Hematopoietic multipotent progenitor cell treated with erythropoietin and hydrocortisone succinate and interleukin-3 and kit ligand, for 15 days (in vitro differentiated cells): ENCODE data around the gene GLRA2.

Source experiments
- DNase-seq: peaks from one replicate; pipeline ENCODE4 v3.0.0-alpha.2; 2015; ENCODE audit warnings: low spot score

The GLRA2 gene

DNA sequence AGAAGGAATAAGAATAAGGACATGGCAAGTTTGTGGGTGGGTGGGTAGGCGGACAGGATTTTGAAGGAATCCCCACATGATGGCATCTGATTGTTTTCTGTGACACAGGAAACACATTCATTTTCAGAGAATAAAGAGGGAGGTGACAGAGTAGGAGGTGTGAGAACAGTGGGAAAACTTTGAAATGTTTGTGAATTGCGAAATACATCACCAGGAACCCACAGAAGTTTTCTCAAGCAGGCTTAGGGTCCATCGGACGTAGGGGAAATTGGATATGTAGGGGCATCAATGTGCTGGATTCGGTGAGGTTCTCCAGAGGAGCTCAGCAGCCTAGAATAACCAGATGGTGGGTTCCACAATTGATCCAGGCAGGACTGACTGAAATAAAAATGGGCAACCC, 171.6 kb downstream of the GLRA2 start:
- no peak for DNase-seq

DNA sequence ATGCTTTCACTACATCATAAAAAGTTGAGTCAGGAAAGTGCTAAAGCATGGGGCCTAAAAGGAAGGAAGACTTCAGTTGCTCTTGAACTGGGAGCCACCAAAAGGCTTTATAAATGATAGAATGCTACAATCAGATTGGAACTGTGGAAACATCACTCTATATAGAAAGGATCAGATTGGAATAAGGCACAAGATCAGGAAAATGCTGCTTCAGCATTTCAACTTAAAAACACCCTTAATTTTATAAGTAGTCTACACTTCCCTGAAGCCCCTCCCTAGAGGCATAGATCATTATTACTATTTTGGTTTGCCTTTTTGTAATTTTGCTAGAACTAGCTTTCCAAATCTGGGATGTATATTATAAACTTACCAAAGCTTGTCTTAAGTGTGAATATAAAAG, 172.8 kb downstream of the GLRA2 start:
- no peak for DNase-seq

DNA sequence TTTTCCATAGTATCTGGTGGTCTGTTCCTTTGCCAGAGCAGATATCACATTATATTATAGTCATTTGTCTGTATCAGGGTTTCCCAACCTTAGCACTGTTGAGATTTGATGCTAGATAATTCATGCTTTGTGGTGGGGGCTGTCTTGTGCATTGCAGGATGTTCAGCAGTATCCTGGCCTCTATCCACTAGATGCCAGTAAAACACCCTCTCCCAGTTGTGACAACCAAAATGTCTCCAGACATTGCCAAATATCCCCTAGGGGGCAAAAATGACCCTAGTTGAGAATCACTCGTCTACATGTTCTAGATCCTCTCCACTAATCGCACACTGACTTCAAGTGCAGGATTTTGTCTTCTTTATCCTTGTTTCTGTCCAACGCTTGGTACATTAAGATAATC, 182.8 kb downstream of the GLRA2 start:
- no peak for DNase-seq

DNA sequence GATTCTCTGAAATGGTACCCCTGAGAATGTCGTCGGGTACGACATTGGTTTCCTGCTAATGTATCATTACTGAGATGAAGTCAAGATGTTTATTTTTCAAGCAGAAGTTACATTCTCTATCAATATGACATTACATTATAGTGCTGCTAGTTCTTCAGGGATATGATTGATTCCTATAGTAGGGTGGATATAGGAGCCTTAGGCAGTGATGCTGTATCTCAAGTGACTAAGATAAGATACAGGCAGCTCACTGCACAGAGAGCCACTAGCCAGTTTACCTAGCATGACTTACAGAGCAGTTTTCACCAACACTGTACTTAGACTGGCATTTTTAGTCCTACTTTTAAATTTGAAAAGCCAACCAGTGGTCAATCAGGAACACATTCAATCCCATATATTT, 188.6 kb downstream of the GLRA2 start:
- no peak for DNase-seq

DNA sequence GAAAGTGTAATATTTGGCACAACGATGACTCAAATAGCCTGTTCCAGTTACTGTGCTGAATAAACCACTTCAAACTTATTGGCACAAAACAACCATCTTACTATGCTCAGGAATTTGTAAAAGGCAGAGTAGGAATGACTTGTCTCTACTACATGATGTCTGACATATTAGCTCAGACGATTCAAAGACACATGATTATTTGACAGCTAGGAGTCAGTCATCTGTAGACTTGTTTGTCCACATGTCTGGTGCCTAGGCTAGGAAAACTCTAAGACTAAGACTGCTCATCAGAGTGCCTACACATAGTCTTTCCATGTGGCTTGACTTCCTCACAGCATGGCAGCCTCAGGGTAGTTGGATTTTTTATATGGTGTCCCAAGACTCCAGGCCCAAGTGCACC, 189.1 kb downstream of the GLRA2 start:
- DNase-seq: no peak

DNA sequence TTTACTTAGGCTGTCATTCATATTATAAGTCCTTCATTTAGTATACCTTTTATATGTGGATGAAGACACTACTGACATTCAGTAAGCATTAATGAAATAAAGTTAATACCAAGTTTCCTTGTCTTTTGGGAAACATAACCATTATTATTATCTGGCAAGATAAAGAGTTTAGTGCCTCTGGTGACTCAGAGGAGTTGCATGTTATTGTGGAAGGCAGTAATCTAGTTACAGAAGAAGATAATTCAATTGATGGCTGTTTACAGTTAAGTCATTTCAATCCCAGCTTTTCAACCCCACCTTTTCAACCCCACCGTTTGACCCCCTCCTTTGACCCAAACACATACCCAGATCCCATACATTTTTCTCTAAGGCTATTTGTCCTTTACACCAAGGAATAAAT, 199.7 kb downstream of the GLRA2 start:
- DNase-seq: no peak

DNA sequence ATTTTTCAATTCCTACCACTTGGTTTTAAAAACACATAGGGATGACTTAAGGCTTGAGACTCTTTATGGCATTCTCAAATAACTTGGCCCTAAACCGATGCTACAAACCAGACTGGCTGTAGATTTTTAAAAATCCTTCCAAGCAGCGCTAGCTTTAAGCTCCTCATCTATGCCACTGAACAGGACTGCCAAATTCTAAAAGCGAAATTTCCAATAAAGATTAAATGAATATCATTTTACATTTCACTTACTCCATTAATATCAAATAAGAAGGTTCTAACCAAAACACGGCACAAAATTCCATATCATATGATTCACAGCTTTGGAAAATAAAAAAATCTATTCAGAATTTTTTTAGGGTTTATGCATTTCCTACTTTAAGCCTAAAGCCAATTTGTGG, 209.3 kb downstream of the GLRA2 start:
- no peak for DNase-seq

DNA sequence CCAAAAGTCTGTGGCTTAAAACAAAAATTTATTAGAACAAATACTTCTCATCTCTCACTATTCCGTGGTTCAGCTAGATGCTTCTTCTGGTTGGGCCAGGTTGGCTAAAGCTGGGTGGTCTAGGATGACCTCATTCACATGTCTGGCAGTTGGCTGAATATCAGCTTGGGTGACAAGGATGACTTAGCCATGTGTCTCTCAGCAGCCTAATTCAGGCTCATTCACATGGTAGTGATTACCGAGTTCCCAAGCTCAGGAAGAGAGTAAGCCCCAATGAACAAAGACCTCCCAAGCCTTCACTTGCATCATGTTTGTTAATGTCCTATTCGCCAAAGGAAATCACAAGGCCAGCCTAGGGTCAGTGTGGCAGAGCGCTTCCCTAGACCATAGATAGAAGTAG, 224.1 kb downstream of the GLRA2 start:
- no peak for DNase-seq

DNA sequence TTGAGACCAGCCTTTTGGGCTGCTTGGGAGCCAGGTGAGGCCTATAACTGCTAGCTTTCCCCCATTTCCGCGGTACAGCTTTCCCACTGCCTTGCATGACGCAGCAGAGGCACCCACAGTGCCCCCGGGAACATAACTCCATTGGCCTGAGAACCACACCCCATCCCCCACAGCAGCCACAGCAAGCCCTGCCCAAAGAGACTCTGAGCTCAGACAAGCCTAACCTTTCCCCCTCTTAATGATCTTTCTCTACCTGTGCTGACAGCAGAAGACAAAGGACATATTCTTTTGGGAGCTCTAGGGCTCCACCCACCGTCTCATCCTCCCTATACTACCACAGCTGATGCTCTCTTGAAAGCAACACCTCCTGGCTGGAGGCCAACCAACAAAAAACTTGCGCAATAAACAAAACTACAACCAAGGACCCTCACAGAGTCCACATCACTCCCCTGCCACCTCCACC, 228.7 kb downstream of the GLRA2 start:
- no peak for DNase-seq

DNA sequence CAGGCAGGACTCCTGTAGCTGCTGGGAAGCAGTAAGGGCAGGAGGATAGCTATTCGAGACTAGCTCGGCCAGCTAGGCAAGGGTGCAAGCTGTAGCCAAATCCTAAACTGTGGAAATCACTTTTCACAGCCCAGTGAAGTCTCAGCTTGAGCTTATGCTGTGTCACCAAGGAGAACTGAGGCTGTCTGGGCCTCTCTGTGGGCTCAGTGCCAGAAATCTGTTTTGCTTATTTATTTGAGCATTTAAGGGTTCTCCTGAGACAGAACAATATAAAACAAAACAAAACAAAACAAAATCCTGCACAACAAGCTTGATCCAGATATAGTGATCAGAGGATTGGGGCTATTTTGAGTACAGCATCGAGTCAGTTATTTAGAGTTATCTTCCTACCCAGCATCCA, 246.1 kb downstream of the GLRA2 start:
- DNase-seq: no peak

DNA sequence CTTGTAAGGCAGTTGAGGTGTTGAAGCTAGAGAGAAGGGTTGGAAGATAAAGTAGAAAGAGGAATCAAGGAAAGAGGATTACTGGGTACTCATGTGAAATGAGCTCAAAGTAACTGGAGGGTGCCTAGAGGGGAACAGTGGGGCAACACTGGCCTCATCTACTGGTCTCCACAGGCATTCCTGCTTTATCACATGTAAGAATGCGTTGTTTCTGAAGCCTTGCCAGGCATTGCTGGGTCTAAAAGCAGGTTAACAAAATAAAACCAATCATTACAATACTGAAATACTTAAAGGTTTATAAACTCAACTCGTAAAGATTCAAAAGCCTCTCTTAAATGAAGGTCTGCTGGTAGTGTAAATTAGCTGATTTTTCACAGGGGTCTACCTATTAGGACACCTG, 247.6 kb downstream of the GLRA2 start:
- no peak for DNase-seq

DNA sequence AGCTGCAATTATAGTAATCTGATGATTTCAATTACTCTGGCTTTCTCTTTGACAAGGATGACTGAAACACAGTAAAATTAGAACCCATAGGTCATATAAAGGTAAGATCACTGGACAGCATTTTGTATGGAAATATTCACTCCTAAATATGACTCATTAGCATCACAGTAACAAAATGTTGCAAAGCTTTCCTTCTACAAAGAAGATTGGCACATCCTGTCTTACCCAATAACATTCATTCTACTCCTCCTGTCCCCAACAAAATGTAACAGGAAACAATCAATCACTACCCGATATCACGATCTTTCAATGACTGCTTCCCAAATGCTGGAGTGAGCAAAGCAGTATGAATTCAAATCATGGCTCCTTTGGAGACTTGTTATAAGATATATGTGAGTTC, 248.2 kb downstream of the GLRA2 start:
- no peak for DNase-seq

DNA sequence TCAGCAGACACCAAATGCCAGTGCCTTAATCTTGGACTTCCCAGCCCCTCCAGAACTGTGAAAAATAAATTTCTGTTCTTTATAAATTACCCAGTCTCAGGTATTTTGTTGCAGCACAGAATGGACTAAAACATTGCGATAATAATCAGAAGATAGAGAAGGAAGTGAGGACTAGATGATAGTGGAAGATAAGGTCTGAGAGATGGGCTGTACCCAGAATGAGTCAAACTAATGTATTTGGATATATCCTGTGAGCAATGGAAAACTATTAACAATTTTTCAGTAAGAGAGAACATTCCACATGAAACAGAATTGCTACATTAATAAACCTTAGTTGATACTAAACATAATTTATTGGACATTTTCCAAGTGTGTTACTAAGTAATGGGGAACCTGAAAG, 250.2 kb downstream of the GLRA2 start:
- DNase-seq: no peak
